Neural crest cell (in vitro differentiated cells): ENCODE measurements around the gene POU3F3. TPM values are rescaled to one million over a fixed set of nuclear protein-coding genes. Genes with fewer than 3 reads are reported as not detected.

Experiments
- DNase-seq: peaks from one replicate; pipeline ENCODE4 v3.0.0; 2021; ENCODE audit warnings: low read depth, mixed read lengths, low spot score
- H3K27ac Mint-ChIP-seq: one replicate; pipeline ENCODE4 v1.8.0; 2021; ENCODE audit warnings: mild to moderate bottlenecking, mixed read lengths; ENCODE audit not compliant: unreplicated experiment
- H3K27me3 Mint-ChIP-seq: 2 replicates; pipeline ENCODE4 v1.8.0; 2021; ENCODE audit warnings: low read depth, mild to moderate bottlenecking, mixed read lengths
- H3K36me3 Mint-ChIP-seq: 2 replicates; pipeline ENCODE4 v1.8.0; 2021; ENCODE audit warnings: low read depth, mild to moderate bottlenecking, mixed read lengths
- H3K4me1 Mint-ChIP-seq: 2 replicates; pipeline ENCODE4 v1.8.0; 2021; ENCODE audit warnings: mixed read lengths
- H3K4me3 Mint-ChIP-seq: one replicate; pipeline ENCODE4 v1.8.0; 2021; ENCODE audit warnings: mild to moderate bottlenecking, mixed read lengths
- H3K9me3 Mint-ChIP-seq: 2 replicates; pipeline ENCODE4 v1.8.0; 2021; ENCODE audit warnings: mixed read lengths
- CTCF ChIP-seq: fragments of 200-600 bp; sonication (generic); conservative IDR thresholded peaks from 2 replicates; pipeline ENCODE4 v1.5.0; 2021; ENCODE audit warnings: antibody characterized with exemption, mild to moderate bottlenecking
- total RNA-seq: library from RNA; stranded (reverse); gene quantifications from 2 replicates; pipeline ENCODE4 v1.2.1, GENCODE V29; 2021

POU3F3 gene
- total RNA-seq, 1 donor from 2014 or later, result 27.1 TPM

GRCh38 chr2:104860451-104860790, 6.5 kb downstream of the POU3F3 start:
- TF ChIP-seq CTCF, result no peak
- DNase-seq, result no peak
- Mint-ChIP-seq H3K4me3 (peak overlapping the region; percentile 85), H3K36me3 (peaks cover 21% of the 10 kb centered on the region), H3K27ac (no peak overlapping the region), H3K9me3 (no peaks in the 10 kb centered on the region), H3K27me3 (peaks cover 87% of the 10 kb centered on the region), H3K4me1 (peaks cover 61% of the 10 kb centered on the region)

GRCh38 chr2:104861351-104862057, 7.6 kb downstream of the POU3F3 start:
- Mint-ChIP-seq H3K27ac (peak overlapping the region; percentile 97), H3K9me3 (no peaks in the 10 kb centered on the region), H3K36me3 (peaks cover 19% of the 10 kb centered on the region), H3K4me3 (peak overlapping the region; percentile 86), H3K27me3 (peaks cover 95% of the 10 kb centered on the region), H3K4me1 (peaks cover 64% of the 10 kb centered on the region)
- no peak for TF ChIP-seq CTCF
- no peak for DNase-seq

GRCh38 chr2:104862058-104862941, 8.4 kb downstream of the POU3F3 start:
- peaks cover 17% of the 10 kb centered on the region for H3K36me3 Mint-ChIP-seq
- peak overlapping the region; percentile 97 for H3K27ac Mint-ChIP-seq
- no peak for TF ChIP-seq CTCF
- peaks cover 97% of the 10 kb centered on the region for H3K27me3 Mint-ChIP-seq
- DNase-seq, result peak; percentile 40
- H3K4me1 Mint-ChIP-seq, result peaks cover 67% of the 10 kb centered on the region
- H3K9me3 Mint-ChIP-seq, result no peaks in the 10 kb centered on the region
- H3K4me3 Mint-ChIP-seq, result peak overlapping the region; percentile 86

GRCh38 chr2:104863146-104863467, 9.2 kb downstream of the POU3F3 start:
- Mint-ChIP-seq H3K36me3 (peaks cover 14% of the 10 kb centered on the region), H3K9me3 (no peaks in the 10 kb centered on the region), H3K4me3 (peak overlapping the region; percentile 79), H3K27ac (no peak overlapping the region), H3K27me3 (peaks cover 98% of the 10 kb centered on the region), H3K4me1 (peaks cover 64% of the 10 kb centered on the region)
- TF ChIP-seq CTCF, result no peak
- DNase-seq, result no peak

GRCh38 chr2:104863468-104864279, 9.8 kb downstream of the POU3F3 start:
- peaks cover 10% of the 10 kb centered on the region for H3K36me3 Mint-ChIP-seq
- DNase-seq, result peak; percentile 29
- peaks cover 59% of the 10 kb centered on the region for H3K4me1 Mint-ChIP-seq
- H3K4me3 Mint-ChIP-seq, result peak overlapping the region; percentile 83
- no peaks in the 10 kb centered on the region for H3K9me3 Mint-ChIP-seq
- H3K27me3 Mint-ChIP-seq, result peaks cover 98% of the 10 kb centered on the region
- peak overlapping the region; percentile 91 for H3K27ac Mint-ChIP-seq
- TF ChIP-seq CTCF, result no peak
